Activated CD4-positive, alpha-beta T cell treated with anti-CD3 and anti-CD28 coated beads, Interleukin-2, amount 10 ng/mL, durations not matched to agents 24 days and 14 days (primary cell): ENCODE results near the gene ALDH1L1. TPM values are rescaled to one million over a fixed set of nuclear protein-coding genes. Genes with fewer than 3 reads are reported as not detected.

Source experiments
- DNase-seq: peaks from one replicate; pipeline ENCODE4 v3.0.0; 2022
- H3K27ac Mint-ChIP-seq: one replicate; pipeline ENCODE4 v1.8.0; 2022; ENCODE audit warnings: mild to moderate bottlenecking, mixed read lengths
- H3K27me3 Mint-ChIP-seq: one replicate; pipeline ENCODE4 v1.8.0; 2022; ENCODE audit warnings: mixed read lengths
- H3K36me3 Mint-ChIP-seq: one replicate; pipeline ENCODE4 v1.8.0; 2022; ENCODE audit warnings: low read depth, mild to moderate bottlenecking, mixed read lengths
- H3K4me1 Mint-ChIP-seq: one replicate; pipeline ENCODE4 v1.8.0; 2021; ENCODE audit warnings: mixed read lengths
- H3K4me3 Mint-ChIP-seq: one replicate; pipeline ENCODE4 v1.8.0; 2022; ENCODE audit warnings: mild to moderate bottlenecking, moderate library complexity, mixed read lengths
- H3K9me3 Mint-ChIP-seq: one replicate; pipeline ENCODE4 v1.8.0; 2021; ENCODE audit warnings: mixed read lengths
- intact Hi-C: fragments of 100-400 bp; cut with micrococcal nuclease; formaldehyde crosslinking; loops from one replicate; pipeline ENCODE4 v1.15.1; 2023
- total RNA-seq: library from RNA; stranded (reverse); gene quantifications from 2 replicates; pipeline ENCODE4 v1.2.3, GENCODE V29; 2022

The ALDH1L1 gene
- total RNA-seq, 1 donor from 2014 or later: not detected

DNA sequence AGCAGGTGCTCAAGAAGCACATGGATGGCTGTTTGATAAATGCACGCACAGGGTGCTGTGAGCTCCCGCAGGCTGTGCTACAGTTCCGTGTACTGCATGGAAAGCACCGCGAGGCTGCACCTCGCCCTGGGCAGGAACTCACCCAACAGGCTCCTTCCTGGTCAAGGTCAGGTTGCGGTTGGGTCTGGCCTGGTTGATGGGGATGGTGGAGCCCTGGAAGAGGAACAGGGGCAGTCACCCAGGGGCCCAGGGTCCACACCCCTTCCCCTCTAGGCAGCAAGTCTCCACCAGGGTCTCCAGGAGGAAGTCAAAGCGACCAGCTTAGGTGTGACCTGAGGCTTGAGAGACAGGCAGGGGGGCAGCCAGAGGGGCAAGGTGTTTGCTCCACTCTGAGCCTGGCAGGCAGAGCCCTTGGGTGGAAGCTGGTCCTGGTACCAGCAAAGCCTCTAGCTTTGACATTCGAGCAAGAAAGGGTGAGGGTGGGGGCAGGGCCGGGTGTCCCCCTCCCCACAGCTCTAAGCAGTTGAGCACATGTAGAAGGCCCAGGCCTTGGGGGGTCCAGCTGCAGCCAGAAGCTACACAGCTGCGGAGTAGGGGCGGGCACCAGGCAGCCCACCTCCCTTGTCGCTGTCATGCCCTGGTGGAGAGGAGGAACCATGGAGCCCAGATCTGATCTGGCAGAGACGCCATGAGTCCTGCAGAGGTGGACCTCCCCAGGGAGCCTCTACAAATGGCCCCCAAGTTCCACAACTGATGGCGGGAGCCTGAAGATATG, 50.1 kb downstream of the ALDH1L1 start:
- H3K4me1 Mint-ChIP-seq: no peaks in the 10 kb centered on the region
- no peaks in the 10 kb centered on the region for H3K36me3 Mint-ChIP-seq
- no peaks in the 10 kb centered on the region for H3K27me3 Mint-ChIP-seq
- H3K4me3 Mint-ChIP-seq: no peak overlapping the region
- no peaks in the 10 kb centered on the region for H3K9me3 Mint-ChIP-seq
- H3K27ac Mint-ChIP-seq: no peak overlapping the region
- intact Hi-C loops: no loop called here
- DNase-seq: no peak

DNA sequence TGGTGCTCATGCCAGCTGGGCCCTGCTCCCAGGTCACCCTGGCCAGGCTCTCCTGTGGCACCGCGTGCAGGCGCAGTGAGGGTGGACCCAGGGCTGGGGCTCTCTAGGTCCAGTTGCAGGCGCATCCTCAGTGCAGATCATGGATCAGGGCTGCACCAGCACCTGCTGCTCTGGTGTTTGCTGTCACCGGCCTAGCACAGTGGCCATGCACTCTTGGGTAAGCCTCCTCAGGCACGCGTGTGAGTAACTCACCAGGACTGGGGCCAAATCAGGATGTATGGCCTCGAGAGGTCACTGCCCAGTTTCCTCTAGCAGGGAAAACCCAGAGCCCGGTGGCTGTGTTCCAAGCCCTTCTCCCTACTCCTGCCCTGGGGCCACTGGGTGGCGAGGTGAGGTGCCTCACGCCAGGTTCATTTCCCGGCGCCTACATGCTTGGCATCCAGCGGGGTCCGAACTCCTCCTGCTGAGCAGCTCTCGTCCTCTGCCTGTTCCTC, 50.9 kb downstream of the ALDH1L1 start:
- H3K9me3 Mint-ChIP-seq: no peaks in the 10 kb centered on the region
- H3K4me1 Mint-ChIP-seq: no peaks in the 10 kb centered on the region
- intact Hi-C loops: no loop called here
- no peak overlapping the region for H3K27ac Mint-ChIP-seq
- no peak for DNase-seq
- no peaks in the 10 kb centered on the region for H3K27me3 Mint-ChIP-seq
- H3K4me3 Mint-ChIP-seq: no peak overlapping the region
- no peaks in the 10 kb centered on the region for H3K36me3 Mint-ChIP-seq

DNA sequence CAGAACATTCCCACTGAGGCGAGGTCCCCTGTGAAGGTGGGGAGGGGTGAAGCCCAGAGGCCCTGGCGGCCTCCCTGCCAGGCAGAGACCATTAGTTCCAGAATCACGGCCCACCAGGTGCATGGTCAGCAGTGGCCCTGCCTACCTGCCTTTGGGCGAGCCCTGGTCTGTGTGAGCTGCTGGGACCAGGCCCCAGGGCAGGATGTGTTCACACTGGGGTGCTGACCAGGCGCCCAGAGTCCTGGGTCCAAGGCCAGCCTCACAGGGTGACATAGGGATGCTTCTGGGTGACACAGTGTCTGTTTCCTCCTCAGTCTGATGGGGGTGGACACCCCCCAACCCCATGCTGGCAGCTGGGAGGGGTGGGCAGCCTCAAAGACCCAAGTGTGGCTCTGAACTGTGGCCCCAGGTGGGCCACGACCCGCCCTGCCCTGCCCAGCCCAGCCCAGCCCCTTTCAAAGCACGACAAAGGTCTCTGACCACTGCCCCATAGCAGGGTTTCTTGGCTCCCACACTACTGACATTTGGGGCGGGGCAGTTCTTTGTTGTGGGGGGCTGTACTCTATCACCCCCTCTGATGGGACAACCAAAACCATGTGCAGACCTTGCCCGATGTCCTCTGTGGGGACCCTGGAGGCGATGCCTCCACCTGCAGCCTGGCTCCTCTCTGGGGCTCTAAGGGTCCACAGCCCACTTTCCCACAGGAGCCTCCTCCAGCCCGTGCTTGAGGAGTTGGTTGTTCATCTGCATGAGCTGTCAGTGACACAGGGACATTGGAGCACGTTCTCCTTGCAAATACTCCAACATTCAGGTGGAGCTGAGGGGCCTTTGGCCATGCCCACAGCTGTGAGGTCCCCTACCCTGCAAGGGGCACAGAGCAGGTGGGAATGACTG, 51.6 kb downstream of the ALDH1L1 start:
- no peaks in the 10 kb centered on the region for H3K4me1 Mint-ChIP-seq
- H3K36me3 Mint-ChIP-seq: no peaks in the 10 kb centered on the region
- H3K27me3 Mint-ChIP-seq: no peaks in the 10 kb centered on the region
- intact Hi-C loops: no loop called here
- no peak overlapping the region for H3K4me3 Mint-ChIP-seq
- DNase-seq: no peak
- H3K27ac Mint-ChIP-seq: no peak overlapping the region
- no peaks in the 10 kb centered on the region for H3K9me3 Mint-ChIP-seq

DNA sequence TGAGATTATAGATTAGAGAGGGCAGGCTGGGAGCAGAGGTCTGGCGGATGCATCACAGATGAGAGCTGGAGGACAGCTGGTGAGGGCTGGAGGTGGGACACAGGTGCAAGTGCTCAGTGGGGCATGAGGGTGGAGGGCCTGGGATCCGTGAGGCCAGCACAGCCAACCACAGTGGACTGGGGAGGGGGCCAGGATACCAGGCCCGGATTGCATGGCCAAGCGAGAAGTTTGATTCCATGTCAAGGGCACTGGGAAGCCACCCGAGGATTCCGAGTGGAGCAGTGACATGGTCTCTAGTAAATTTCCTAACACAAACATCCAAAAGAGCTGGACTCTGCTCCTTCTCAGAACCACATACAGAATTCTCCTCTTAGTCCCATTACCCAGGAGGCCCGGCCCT, 52.5 kb downstream of the ALDH1L1 start:
- Mint-ChIP-seq H3K4me1 (no peaks in the 10 kb centered on the region), H3K27me3 (no peaks in the 10 kb centered on the region), H3K27ac (no peak overlapping the region), H3K36me3 (no peaks in the 10 kb centered on the region), H3K4me3 (no peak overlapping the region), H3K9me3 (no peaks in the 10 kb centered on the region)
- DNase-seq: no peak
- intact Hi-C loops: no loop called here

DNA sequence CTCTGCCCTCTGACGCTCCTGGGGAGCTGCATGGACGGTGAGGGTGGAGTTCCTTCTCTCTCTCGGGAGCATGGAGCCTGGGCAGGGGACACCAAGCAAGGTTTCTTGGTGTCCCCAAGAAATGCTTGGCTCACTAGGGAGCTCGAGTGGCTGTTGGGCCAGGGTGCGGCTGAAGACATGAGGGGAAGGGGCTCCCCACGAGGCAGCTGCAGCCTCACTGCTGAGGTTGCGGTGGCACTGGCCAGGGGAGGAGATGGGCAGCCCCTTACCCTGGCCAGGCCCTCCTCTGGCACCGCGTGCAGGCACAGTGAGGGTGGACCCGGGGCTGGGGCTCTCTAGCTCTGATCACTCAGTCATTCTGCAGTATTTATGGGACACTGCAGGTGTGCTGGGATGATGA, 52.9 kb downstream of the ALDH1L1 start:
- intact Hi-C loops: no loop called here
- no peak overlapping the region for H3K4me3 Mint-ChIP-seq

DNA sequence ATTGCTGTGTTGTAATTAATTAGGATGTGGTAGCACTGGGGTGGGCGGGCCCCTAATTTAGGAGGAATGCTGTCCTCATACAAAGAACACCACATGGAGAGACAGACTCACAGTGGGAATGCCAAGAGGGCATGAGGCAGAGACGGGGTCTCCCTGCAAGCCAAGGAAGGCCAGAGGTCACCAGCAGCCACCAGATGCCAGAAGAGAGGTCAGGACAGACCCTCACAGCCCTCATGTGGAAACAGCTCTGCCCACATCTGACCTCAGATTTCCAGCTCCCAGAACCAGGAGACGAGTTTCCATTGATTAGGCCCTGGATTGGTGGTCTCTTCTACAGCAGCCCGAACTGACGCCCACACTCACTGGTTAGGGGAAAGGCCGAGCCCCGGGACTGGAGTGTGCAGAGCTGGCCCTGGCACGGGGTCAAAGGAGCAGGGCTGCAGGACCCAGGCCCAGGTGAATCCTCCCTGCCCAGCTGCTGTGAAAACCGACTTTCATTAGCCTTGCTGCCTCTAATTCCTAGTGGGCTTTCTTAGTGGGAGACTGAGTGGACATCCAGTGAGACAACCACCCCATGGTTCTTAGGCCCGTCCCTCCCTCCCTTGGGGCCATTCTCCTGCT, 53.5 kb downstream of the ALDH1L1 start:
- Mint-ChIP-seq H3K4me1 (no peaks in the 10 kb centered on the region), H3K27me3 (no peaks in the 10 kb centered on the region), H3K9me3 (no peaks in the 10 kb centered on the region), H3K36me3 (no peaks in the 10 kb centered on the region), H3K4me3 (no peak overlapping the region), H3K27ac (no peak overlapping the region)
- no peak for DNase-seq
- intact Hi-C loops: no loop called here

More for the DNA sequence above, 52.9 kb downstream of the ALDH1L1 start:
- Mint-ChIP-seq H3K4me1 (no peaks in the 10 kb centered on the region), H3K9me3 (no peaks in the 10 kb centered on the region), H3K27ac (no peak overlapping the region), H3K27me3 (no peaks in the 10 kb centered on the region), H3K36me3 (no peaks in the 10 kb centered on the region)
- no peak for DNase-seq

DNA sequence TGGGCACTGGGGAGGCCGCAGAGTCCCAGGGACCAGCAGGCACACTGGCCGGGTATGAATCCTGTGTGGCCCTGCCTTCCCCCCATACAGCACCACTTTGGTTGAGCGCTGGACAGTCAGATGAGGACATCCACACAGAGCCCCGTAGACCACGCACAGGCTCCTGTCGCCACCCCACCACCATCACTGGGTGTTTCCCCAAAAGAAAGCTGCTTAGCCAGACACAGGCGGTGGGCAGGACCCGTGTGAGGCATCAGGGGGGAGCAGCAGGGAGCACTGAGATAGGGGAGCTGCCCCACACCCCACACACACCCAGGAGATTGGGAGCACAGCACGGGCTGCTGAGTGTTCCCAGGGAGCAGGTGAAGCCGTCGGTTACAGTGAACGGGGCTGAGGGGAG, 54.1 kb downstream of the ALDH1L1 start:
- Mint-ChIP-seq H3K4me1 (no peaks in the 10 kb centered on the region), H3K36me3 (no peaks in the 10 kb centered on the region), H3K27me3 (peaks cover 2% of the 10 kb centered on the region), H3K27ac (no peak overlapping the region), H3K9me3 (no peaks in the 10 kb centered on the region), H3K4me3 (no peak overlapping the region)
- no peak for DNase-seq
- intact Hi-C loops: no loop called here

DNA sequence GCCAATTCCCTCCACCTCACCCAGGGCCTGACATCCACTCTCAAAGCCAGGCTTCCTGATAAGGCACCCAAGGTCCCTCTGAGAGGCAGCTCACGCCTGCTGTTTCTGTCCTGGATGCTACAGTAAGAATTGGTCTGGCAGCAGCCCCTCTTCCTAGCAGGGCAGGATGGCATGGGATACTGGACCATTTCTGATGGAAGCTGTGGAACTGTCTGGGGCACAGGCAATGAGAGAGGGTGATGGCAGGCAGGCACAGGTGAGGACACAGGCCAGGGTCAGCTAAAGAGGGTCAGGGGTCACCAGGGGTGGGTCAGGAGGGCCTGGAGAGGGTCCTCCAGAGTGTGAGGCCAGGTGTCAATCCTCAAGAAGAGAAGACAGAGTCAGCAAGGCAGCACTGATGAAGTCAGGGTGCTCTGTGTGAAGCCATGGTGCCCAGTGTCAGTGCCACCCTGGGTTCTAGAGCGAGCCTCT, 54.6 kb downstream of the ALDH1L1 start:
- Mint-ChIP-seq H3K4me1 (no peaks in the 10 kb centered on the region), H3K9me3 (no peaks in the 10 kb centered on the region), H3K36me3 (no peaks in the 10 kb centered on the region), H3K27ac (no peak overlapping the region), H3K27me3 (peaks cover 2% of the 10 kb centered on the region), H3K4me3 (no peak overlapping the region)
- intact Hi-C loops: no loop called here
- DNase-seq: no peak

DNA sequence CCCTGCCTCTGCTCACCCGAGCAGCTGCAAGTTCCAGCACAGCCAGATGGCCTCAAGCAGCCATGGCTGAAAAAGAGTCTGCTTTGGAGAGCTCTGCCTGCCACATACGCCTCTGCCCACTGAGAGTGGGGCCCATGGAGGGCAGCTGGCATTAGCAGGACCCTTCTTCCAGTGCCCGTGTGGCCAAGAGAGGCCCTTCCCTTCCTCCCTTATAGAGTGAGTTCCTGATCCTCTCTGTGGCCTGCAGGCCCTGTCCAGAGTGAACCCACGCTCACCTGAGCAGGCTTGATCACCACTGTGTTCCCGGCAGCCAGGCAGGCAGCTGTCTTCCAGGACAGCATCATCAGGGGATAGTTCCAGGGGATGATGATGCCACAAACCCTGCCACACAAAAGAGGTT, 55.0 kb downstream of the ALDH1L1 start:
- H3K27me3 Mint-ChIP-seq: peaks cover 2% of the 10 kb centered on the region
- intact Hi-C loops: no loop called here
- no peak overlapping the region for H3K4me3 Mint-ChIP-seq
- DNase-seq: no peak
- H3K4me1 Mint-ChIP-seq: no peaks in the 10 kb centered on the region
- H3K36me3 Mint-ChIP-seq: no peaks in the 10 kb centered on the region
- no peak overlapping the region for H3K27ac Mint-ChIP-seq
- H3K9me3 Mint-ChIP-seq: no peaks in the 10 kb centered on the region

DNA sequence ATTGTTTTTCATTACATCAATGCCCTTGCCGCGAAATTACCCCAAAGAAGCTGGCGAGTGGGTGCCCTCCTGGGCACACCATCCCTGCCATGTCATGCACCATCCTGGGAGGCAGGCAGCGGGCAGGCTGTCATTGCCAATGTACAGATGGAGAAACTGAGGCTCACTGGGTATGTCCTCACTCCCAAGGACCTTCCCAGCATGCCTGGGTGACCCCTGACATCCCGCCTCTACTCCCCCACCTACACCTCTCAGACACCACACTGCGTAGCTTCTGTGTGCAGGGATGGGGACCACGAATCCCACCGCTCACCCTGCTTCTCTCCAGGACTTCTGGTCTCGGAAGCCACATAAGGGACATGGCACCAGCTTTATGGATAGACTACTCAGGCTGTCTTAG, 55.5 kb downstream of the ALDH1L1 start:
- no peak overlapping the region for H3K27ac Mint-ChIP-seq
- no peaks in the 10 kb centered on the region for H3K9me3 Mint-ChIP-seq
- intact Hi-C loops: no loop called here
- H3K4me1 Mint-ChIP-seq: no peaks in the 10 kb centered on the region
- H3K36me3 Mint-ChIP-seq: no peaks in the 10 kb centered on the region
- no peak overlapping the region for H3K4me3 Mint-ChIP-seq
- DNase-seq: no peak
- peaks cover 2% of the 10 kb centered on the region for H3K27me3 Mint-ChIP-seq

DNA sequence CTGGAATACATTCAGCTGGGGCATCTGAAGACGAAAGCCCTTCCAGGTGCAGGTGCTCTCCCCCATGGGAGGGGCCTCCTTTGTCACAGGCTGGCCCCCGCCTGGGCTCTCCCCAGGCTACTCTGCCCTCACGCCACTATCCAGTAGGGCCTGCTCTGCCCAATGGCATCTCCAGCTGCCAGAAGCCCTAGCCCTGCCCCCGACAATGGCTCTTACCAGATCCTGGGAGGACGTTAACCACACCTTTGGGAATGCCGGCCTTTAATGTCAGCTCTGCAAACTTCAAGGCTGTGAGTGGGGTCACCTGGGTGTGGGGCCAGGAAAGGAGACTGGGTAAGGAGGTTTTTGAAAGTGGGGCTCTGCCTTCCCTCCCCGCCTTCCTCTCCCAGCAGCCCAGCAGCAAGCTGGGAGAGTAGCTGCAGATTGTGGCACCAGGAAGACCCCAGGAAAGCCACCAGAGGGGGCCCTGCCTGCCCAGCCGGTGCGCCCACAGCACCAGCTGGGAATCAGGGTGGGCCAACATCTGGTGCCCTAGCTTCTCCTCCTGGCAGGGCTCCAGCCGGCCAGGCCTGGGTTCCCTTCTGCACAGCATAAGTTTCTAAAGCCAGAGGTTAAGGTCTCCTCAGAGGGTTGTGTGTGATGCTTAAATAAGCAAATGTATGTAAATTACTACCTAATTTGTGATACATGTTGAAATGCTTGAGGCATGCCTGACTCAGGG, 56.1 kb downstream of the ALDH1L1 start:
- H3K9me3 Mint-ChIP-seq: no peaks in the 10 kb centered on the region
- no peak overlapping the region for H3K27ac Mint-ChIP-seq
- peaks cover 2% of the 10 kb centered on the region for H3K27me3 Mint-ChIP-seq
- no peak overlapping the region for H3K4me3 Mint-ChIP-seq
- H3K36me3 Mint-ChIP-seq: no peaks in the 10 kb centered on the region
- DNase-seq: no peak
- H3K4me1 Mint-ChIP-seq: no peaks in the 10 kb centered on the region
- intact Hi-C loops: no loop called here

DNA sequence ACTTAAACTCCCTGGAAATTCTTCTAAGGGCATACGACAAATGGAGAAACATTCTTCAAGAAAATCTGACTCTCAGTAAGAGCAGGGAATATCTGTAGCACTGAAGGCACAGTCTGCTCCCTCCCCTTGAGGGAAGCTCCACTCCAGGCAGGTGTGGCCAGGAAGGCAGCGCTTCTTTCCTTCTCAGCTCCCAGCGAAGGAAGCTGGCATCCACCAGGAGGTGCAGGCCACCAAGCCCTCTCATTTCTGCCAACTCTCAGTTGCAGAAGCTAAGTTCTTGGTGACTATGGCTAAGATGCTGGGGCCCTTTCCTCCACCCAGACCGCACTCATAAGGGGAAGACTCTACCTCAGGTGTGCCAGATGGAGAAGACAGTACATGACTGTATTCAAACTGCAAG, 58.8 kb downstream of the ALDH1L1 start:
- Mint-ChIP-seq H3K4me3 (no peak overlapping the region), H3K27me3 (peaks cover 3% of the 10 kb centered on the region), H3K36me3 (no peaks in the 10 kb centered on the region), H3K4me1 (no peaks in the 10 kb centered on the region), H3K9me3 (no peaks in the 10 kb centered on the region), H3K27ac (no peak overlapping the region)
- intact Hi-C loops: no loop called here
- no peak for DNase-seq

DNA sequence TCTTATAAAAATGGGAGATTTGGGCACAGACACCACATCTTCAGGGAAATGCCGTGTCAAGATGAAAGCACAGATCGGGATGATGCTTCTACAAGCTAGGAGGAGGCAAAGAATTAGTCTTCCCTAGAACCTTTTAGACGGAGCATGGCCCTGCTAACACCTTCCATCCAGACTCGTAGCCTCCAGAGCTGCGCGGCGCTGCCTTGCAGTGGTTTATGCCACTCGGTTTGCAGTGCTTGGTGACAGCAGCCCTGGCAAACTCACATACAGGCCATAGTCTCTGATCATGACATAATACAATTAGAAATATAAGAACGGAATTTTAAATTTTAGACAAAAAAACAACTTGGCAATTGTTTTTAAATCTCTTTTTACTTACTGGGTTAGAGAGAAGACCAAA, 59.3 kb downstream of the ALDH1L1 start:
- no peaks in the 10 kb centered on the region for H3K4me1 Mint-ChIP-seq
- no peaks in the 10 kb centered on the region for H3K9me3 Mint-ChIP-seq
- intact Hi-C loops: no loop called here
- no peak overlapping the region for H3K27ac Mint-ChIP-seq
- no peak for DNase-seq
- peaks cover 3% of the 10 kb centered on the region for H3K27me3 Mint-ChIP-seq
- H3K4me3 Mint-ChIP-seq: no peak overlapping the region
- H3K36me3 Mint-ChIP-seq: no peaks in the 10 kb centered on the region
